ENCODE measurements around the gene SLC25A1.

The SLC25A1 gene

DNA sequence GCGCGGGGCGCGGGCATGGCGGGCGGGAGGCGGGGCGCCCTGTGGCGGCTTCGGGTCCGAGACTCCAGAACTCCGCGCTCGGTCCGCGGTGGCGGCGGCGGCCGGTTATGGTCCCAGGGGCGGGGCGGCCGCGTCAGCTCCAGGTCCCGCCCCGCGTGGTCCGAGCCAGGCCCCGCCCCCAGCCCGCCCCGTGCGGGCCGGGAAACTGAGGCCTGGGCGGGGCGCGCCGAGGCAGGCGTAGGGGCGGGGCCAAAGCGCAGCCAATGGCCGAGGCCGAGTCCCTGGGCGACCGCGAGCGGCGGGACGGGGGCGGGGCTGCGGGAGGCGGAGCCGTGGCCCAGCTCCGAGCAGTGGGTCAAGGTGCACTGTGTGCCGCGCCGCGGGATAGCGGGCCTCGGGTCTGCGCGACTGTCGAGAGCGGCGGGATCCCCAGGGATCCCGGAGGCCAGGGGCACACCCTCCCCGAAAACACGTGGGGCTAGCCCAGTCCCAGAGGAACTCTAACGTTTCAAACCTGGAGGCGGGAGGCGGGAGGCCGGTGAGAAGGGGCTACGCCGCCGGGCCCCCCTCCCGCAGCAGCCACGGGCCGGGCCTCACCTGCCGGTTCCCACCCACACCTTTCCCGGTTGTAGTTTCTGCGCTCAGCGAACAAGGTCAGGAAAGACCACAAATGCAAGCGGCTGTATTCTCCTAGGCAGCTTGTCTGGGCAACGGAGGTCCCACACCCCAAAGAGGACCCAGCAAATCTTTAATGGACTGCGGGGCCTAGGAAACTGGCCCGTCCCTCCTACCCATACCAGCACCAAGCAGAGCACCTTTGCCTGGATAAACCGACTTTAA lies at the start of gene SLC25A1:
Gene SLC25A1, minus strand, starts transcription at position 80 of the 840 bp plus-strand sequence. Its CDS starts 63 bp downstream, at position 17.
- in situ Hi-C loops (cut with HindIII; ENCODE audit: low sequenced_read_pairs): no loop called here

DNA sequence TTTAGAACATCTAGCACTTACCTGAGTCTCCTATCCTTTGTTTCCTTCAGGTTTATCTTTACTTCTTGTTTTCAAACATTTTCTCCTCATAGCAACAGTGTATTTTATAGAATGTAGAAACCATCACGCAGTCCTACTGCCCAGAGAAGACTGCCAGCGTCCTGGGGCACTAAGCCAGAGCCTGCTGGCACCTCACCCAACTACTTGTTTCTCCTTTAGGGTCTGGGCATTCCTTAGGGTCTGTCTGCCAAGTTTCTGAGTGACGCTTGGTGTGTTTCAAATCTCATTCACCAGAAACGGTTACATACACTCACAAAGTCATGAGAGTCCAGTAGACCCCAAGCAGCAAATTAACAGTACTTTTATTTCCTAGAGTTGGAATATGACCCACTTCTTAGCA lies 49.6 kb upstream of the SLC25A1 start:
- in situ Hi-C loops (cut with HindIII; ENCODE audit: low sequenced_read_pairs): no loop called here

DNA sequence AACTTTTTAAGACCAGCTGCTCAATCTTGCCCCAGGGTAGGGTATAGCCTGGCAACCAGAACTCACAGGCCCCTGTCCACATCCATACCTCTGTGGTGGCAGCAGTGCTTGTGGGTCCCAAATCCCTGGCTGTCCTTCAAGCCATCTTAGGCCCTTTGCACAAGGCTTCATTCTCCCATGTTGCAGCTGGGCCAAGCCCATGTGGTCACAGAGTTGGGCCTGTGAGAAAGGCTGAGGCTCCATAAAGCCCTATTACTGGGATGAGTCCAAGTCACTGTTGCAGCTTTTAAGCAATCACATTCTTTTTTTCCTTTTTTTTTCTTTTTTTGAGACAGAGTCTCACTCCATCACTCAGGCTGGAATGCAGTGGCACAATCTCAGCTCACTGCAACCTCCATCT lies 47.9 kb upstream of the SLC25A1 start:
- in situ Hi-C loops (cut with HindIII; ENCODE audit: low sequenced_read_pairs): no loop called here

DNA sequence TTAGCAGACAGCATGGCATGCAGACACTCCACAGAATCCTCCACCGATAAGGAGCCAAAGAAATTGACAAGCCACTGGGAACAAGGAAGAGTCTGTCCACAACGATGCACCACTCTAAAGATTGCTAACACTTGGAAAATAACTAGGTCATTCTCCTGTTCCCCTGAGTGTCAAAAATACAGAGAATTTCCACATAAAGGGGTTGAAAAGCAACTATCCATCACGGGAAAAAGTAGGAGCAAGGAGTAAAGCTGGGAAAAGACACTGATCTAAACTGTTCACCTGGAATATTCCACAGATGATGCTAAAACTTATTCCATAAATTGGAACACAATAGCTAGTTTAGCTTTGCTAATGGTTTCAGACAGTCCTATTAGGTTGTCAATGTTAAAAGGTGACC lies 47.0 kb upstream of the SLC25A1 start:
- in situ Hi-C loops (cut with HindIII; ENCODE audit: low sequenced_read_pairs): no loop called here

DNA sequence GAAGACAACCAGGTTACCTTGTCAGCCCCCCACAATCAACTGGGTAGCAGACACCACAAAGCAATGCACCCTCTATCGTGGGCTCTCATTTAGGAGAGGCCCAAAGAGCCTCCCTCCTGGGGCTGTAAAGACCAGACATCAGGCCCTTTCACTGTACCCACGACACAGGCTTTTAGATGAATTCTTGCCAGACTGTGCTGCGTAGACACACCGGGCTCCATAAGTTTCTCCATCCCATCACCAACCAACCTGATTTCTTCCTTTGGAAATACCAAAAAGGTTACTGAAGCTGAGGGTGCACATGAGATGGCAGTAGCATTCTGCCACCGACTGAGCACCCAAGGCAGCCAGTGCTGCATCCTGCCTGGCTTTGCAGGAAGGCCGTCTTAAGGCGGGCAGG lies 46.4 kb upstream of the SLC25A1 start:
- in situ Hi-C loops (cut with HindIII; ENCODE audit: low sequenced_read_pairs): no loop called here

DNA sequence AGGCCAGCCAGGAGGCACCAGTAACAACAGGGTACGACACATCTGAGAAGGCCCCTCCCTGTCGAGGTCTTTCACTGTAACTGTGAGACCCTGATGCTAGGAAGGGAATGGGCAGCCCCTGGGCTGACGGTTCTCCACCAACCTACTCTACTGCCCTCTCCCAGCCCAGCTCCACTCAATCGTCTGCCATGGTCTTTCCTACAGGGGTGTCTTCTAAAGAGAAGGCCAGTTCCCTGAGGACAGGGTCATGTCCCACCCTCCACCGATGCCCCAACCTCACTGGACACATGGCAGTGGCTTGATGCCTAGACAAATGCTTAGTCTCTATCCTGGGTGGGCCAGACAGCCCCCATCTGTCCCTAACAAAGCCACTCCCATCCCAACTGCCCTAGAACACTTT lies 46.0 kb upstream of the SLC25A1 start:
- in situ Hi-C loops (cut with HindIII; ENCODE audit: low sequenced_read_pairs): no loop called here

DNA sequence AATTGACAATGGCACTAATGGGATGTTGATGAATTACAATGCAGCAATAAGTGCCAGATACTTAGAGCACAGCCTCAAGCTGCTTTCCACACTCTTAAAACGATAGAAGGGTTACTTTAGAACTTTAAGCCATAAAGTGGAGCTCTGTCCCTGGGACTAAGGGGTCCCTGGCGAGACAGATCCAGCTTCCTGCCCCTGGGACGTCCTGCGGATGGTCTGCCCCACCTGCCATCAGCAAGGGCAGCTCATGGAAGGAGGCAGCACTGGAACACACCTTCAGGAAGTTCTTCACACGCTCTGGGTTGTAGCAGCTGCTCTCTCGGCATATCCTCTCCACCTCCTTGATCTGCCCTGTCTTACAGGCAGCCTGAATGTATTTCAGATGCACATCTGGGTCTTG lies 45.1 kb upstream of the SLC25A1 start:
- in situ Hi-C loops (cut with HindIII; ENCODE audit: low sequenced_read_pairs): no loop called here

DNA sequence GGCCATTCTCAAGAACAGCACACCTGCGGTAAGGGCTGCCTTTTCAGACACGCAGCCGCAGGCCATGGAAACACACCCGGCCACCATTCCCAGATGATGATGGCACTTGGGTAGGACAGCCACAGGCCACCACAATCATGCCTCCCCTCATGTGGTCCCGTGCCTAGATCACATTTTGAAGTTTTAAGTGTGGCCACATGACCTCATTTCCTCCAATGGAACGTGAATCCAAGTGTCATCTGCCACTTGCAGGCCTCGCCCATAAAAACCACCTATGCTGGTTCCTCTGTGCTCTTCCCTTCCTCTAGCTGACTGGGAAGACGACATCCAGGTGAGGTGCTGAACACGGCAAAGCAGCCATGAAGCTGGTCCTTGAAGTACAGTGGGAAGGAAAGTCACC lies 44.6 kb upstream of the SLC25A1 start:
- in situ Hi-C loops (cut with HindIII; ENCODE audit: low sequenced_read_pairs): no loop called here

DNA sequence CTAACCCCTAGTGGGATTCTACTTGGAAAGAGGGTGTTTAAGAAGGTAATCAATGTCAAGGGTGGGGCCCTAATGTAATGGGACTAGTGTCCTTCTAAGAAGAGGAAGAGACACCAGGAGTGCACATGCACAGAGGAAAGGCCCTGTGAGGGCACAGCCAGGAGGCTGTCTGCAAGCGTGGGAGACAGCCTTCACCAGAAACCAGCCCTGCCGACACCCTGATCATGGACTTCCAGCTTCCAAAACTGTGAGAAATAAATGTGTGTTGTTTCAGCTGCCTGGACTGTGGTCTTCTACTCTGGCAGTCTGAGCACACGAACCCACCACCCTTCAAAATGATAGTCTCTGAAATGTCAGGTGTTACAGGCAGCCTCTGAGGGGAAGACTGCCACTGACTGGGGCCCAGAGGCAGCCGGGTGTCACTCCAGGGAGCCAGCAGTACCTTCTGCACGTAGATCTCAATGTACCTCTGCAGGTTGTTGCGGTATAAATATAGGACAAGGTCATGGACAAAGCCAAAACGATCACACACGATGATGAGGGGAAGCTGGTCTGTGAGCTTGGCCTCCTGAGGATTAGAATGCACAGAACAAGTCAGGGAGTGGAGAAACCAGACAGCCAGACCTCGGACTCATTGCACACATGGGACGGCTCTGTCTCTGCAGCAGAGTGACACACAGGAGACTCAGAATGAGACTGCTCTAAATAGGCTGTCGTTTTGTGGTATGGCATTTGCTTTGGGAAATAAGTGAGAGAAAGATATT lies 43.9 kb upstream of the SLC25A1 start:
- in situ Hi-C loops (cut with HindIII; ENCODE audit: low sequenced_read_pairs): no loop called here

DNA sequence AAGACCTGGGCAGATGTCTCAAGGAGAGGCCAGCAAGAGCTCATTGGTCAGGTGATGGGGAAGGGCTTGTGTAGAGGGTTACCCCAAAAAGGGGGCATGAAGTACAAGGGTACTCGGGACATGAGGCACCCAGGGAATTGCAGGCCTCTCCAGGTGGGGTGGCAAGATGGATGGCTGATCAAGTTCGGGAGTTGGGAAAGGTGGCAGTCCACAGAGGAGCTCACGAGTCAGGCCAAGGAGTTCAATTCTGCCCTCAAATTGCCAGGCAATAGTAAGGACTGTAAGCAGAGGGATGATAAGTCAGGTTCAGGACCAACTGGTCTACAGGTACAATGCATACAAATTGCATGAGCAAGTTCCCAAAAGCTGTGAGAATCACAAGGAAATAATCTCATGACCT lies 42.3 kb upstream of the SLC25A1 start:
- in situ Hi-C loops (cut with HindIII; ENCODE audit: low sequenced_read_pairs): no loop called here

DNA sequence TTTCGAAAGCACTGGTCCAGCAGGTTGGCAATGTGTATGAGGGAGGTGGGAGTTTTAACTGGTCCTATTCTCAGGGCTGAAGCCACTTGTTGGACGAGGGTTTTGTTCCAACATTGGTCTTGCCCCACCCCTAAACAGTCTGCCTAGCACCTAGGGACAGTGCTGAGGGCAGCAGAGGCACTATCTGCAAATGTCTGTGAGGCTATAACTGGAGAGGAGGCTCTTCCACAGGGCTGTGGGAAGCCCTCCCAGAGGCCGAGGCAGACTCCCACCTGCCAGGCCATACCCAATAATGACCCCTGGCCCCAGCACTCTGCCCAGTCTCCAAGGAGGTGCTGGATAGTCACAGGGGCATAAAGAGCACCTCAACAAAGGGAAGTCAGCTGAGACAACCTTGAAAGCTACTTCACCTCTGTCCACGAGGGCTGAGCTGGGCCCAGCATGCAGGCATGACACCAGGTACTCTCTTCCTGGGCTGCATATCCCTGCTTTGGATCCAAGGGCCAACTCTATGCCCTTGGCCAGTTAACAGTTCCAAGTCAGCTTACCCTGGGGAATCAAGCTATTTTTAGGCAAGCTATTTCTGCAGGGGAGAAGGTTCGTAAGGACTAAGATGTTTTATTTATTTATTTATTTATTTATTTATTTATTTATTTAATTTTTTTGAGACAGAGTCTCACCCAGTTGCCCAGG lies 40.2 kb upstream of the SLC25A1 start:
- in situ Hi-C loops (cut with HindIII; ENCODE audit: low sequenced_read_pairs): no loop called here

DNA sequence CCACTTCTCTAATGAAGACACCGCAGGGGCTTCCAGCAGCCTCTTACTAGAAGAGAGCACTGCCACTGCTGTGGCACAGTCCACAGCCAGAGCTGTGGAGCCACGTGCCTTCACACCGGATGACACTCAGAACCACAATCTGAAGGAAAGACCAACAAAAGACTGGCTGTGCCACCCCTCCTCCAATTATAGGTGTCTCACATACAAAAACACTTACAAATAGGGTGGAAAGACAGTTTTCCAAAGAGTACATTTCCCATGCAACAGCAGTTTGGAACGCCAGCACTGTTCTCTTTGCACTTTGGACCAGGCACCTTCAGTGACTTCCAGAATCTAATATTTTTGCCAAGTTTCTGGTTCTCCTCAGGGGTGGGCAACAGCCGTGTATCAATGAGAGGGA lies 38.0 kb upstream of the SLC25A1 start:
- in situ Hi-C loops (cut with HindIII; ENCODE audit: low sequenced_read_pairs): no loop called here

DNA sequence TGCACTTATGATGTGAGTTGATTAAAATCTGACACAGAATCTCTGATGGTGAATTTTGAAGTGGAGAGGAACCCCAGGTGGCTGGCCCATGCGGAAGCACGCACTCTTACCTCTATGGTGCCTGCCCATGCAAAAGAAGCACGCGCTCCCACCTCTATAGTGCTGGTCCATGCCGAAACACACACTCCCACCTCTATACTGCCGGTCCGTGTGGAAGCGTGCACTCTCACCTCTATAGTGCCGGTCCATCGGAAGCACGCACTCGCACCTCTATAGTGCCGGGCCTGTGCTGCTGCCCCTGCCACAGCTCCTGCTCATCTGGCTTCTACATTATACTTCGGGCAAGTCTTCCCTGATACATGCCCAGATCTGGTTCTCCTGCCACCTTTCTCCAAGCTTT lies 36.8 kb upstream of the SLC25A1 start:
- in situ Hi-C loops (cut with HindIII; ENCODE audit: low sequenced_read_pairs): no loop called here

DNA sequence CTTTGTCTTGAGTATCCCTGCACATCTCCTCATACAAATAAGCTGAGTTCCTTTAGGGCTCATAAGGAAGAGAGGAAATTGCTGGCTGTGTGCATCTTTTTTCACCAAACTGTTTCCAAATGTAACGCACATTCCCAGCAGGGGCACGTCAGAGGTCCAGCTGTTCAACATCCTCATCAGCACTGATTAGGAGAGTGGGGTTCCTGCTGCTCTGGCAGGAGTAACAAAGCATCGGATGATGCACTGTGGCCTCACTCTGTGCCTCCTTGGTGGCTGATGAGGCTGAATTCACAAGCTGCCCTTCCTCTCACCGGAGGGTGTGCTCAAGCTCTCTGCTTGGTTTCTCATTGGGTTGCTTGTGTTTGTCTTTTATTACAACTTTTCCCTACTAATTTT lies 35.5 kb upstream of the SLC25A1 start:
- in situ Hi-C loops (cut with HindIII; ENCODE audit: low sequenced_read_pairs): no loop called here

DNA sequence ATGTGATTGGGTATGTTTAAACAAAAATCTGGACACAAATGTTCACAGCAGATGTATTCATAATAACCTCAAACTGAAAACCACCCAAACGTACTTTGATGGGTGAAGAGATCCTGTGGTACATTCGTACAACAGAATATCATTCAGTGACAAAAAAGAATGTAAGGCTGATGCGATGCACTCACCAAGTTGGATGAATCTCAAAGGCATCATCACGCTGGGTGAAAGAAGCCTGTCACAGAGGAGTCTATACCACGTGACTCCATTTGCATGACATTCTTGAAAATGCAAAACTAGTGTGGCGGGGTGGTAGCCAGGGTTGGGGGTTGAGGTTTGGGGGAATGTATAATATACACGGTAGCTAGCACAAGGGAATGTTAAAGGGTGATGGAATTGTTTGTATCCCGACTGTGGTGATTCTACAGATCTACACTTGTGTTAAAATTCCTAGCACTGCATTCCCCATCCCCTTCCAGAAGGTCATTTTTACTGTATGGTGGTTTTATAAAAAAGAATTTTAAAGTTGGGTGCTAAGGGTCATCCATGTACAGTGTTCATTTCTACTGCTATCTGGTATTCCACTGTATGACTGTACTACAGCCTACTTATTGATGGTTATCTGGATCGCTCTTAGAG lies 35.0 kb upstream of the SLC25A1 start:
- in situ Hi-C loops (cut with HindIII; ENCODE audit: low sequenced_read_pairs): no loop called here

DNA sequence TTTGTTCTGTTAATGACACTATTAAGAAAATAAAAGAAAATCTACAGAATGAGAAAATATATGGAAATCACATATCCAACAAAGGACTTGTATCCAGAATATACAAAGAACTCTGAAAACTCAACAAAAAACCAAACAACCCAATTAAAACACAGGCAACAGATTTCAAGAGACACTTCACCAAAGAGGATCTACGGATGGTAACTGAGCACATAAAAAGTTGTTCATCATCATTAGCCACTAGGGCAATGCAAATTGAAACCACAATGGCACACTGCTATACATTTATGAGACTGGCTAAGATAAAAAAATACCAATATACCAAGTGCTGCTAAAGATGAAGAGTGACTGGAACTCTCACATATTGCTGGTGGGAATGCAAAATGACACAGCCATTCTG lies 34.5 kb upstream of the SLC25A1 start:
- in situ Hi-C loops (cut with HindIII; ENCODE audit: low sequenced_read_pairs): no loop called here

DNA sequence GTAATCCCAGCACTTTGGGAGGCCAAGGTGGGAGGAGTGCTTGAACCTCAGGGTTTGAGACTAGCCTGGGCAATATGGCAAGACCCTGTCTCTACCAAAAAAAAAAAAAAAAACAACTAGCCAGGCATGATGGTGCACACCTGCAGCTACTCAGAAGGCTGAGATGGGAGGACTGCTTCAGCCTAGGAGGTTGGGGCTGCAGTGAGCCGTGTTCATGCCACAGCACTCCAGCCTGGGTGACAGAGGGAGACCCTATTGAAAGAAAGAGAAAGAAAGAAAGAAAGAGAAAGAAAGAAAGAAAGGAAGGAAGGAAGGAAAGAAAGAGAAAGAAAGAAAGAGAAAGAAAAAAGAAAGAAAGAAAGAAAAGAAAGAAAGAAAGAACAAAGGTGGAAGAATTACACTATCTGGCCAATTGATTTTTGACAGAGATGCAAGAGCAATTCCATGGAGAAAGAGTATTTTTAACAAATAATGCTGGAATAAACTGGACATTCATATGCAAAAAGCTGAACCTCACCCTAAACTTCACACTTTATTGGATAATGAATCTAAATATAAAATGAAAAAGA lies 33.9 kb upstream of the SLC25A1 start:
- in situ Hi-C loops (cut with HindIII; ENCODE audit: low sequenced_read_pairs): no loop called here

DNA sequence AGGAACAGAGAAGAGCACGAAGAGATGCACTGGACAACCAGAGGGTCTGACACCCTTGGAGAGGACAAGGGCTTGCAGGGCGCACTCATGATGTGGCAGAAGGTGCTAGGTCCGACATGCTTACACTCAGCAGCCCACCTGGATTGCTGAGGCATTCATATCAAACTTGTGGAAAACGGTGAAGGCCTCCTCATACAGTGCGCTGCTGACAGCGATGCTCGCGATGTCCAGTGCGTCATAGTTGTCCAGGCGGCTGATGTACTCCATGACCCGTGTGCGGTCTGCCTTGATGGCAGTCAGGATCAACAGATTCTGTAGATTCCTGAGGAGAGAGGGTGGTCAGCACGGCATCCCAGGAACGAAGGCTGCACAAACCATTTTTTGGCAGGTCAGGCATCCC lies 31.7 kb upstream of the SLC25A1 start:
- in situ Hi-C loops (cut with HindIII; ENCODE audit: low sequenced_read_pairs): no loop called here

DNA sequence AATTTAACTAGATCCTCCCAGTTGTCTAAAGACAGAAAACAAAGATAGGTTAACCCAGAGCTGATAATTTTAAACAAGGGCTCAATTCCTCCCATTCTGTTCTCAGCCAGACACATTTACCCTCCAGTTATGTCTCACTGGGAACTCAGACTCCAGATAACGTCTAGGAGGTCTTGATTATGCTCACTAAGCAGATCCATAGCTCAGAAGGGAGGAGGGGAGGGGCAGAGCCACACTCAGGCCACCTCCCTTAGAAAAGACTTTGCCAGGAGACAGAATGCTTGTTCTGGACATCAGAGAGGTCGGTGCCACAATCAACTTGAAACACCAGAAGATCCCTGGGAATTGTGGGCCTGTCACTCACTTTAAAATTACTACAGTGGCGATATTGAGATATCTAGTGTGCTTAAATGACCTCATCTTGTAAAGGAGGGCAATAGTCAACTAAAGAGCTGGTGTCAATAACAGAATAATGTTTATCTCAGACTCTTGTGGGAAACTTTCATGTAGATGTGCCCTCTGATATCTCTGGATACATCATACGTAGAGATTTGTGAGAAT lies 29.8 kb upstream of the SLC25A1 start:
- in situ Hi-C loops (cut with HindIII; ENCODE audit: low sequenced_read_pairs): no loop called here

DNA sequence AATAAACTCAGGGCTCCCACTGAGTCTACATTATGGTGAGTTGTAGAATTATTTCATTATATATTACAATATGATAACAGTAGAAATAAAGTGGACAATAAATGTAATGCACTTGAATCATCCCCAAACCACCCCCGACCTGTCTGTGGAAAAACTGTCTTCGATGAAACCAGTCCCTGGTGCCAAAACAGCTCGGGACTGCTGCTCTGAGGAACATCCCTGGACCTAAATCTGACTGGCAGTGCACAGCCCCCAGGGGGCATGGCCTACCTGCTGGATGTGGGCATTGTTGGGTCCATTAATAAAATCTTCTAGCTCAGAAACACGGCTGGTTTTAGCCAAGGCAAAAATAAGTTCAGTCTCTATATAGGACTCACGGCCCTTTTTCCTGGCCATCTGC lies 29.3 kb upstream of the SLC25A1 start:
- in situ Hi-C loops (cut with HindIII; ENCODE audit: low sequenced_read_pairs): no loop called here

DNA sequence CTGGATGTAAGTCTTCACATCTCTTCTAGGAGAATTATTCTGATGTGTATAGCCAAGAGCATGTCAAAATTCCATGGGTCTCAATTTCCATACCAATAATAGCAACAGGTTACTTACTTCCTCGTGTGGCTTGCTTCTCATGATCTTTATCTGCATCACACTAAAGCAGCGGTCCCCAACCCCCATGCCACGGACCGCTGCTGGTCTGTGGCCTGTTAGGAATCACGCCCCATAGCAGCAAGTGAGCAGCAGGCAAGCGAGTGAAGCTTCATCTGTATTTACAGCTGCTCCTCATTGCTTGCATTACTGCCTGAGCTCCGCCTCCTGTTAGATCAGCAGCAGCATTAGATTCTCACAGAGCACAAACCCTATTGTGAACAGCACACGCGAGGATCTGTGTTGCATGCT lies 28.9 kb upstream of the SLC25A1 start:
- in situ Hi-C loops (cut with HindIII; ENCODE audit: low sequenced_read_pairs): no loop called here
